ENCODE data around the gene LDLRAP1. TPM values are rescaled to one million over a fixed set of nuclear protein-coding genes. Genes with fewer than 3 reads are reported as not detected.

The LDLRAP1 gene
- total RNA-seq, 1 experiment from 2014 or later: 14.5 TPM

- no peaks in the 10 kb centered on the region for H3K9me3 ChIP-seq
- no peaks in the 10 kb centered on the region for H3K36me3 ChIP-seq (ENCODE audit: control insufficient read depth, insufficient read depth, low read length)
- CTCF ChIA-PET: interaction anchor here (0.9 kb wide), 1 partner anchor 17 kb away, joined by 3 read pairs; no protein-coding TSS in a partner anchor
- DNase-seq: no peak
- Mint-ChIP-seq H3K36me3 (ENCODE audit: insufficient read depth, unreplicated experiment) (no peaks in the 10 kb centered on the region), H3K4me3 (ENCODE audit: unreplicated experiment) (no peak overlapping the region), H3K9me3 (ENCODE audit: unreplicated experiment) (no peaks in the 10 kb centered on the region), H3K4me1 (ENCODE audit: low read depth, unreplicated experiment) (no peaks in the 10 kb centered on the region), H3K27ac (ENCODE audit: unreplicated experiment) (no peak overlapping the region), H3K27me3 (ENCODE audit: insufficient read depth, unreplicated experiment) (no peaks in the 10 kb centered on the region)
- no peak overlapping the region for H3K4me3 ChIP-seq (ENCODE audit: low read depth, low read length)
- BruUV-seq (replicated peaks): no TSS peak
- intact Hi-C loops (cut with micrococcal nuclease; ENCODE audit: unreplicated experiment): no loop called here
- TF ChIP-seq, protein P1, sequence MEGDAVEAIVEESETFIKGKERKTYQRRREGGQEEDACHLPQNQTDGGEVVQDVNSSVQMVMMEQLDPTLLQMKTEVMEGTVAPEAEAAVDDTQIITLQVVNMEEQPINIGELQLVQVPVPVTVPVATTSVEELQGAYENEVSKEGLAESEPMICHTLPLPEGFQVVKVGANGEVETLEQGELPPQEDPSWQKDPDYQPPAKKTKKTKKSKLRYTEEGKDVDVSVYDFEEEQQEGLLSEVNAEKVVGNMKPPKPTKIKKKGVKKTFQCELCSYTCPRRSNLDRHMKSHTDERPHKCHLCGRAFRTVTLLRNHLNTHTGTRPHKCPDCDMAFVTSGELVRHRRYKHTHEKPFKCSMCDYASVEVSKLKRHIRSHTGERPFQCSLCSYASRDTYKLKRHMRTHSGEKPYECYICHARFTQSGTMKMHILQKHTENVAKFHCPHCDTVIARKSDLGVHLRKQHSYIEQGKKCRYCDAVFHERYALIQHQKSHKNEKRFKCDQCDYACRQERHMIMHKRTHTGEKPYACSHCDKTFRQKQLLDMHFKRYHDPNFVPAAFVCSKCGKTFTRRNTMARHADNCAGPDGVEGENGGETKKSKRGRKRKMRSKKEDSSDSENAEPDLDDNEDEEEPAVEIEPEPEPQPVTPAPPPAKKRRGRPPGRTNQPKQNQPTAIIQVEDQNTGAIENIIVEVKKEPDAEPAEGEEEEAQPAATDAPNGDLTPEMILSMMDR (IDR thresholded peaks at IDR 0.05; ENCODE audit: insufficient read depth in 1 of 2, low read depth in 1 of 2, low read length in 1 of 2, severe bottlenecking in 1 of 2, unreplicated experiment in 1 of 2): no peak
- H3K4me1 ChIP-seq: no peaks in the 10 kb centered on the region
- POLR2A ChIA-PET: no interaction called here
- no peaks in the 10 kb centered on the region for H3K27me3 ChIP-seq (replicated peaks; ENCODE audit: control insufficient read depth, insufficient read depth, low read length)
Observed at GRCh38 chr1:25517476-25518394, 25.7 kb upstream of the LDLRAP1 start.

DNA sequence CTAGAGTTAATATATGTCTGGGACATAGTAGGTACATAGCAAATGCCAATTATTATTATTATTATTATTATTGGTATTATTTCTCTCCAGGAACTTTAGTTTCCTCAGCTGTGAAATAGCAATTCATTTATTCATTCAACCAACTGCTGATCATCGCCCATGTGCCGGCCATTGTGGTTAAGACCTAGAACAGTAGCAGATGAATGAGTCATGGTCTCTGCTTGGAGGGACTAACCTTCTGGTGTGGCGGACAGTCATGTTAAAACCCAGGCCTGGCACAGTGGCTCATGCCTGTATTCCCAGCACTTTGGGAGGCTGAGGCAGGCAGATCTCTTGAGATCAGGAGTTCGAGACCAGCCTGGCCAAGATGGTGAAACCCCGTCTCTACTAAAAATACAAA lies 23.8 kb upstream of the LDLRAP1 start:
- DNase-seq: no peak
- POLR2A ChIA-PET: no interaction called here
- no peaks in the 10 kb centered on the region for H3K27me3 ChIP-seq (replicated peaks; ENCODE audit: control insufficient read depth, insufficient read depth, low read length)
- Mint-ChIP-seq H3K27me3 (ENCODE audit: insufficient read depth, unreplicated experiment) (no peaks in the 10 kb centered on the region), H3K4me3 (ENCODE audit: unreplicated experiment) (no peak overlapping the region), H3K36me3 (ENCODE audit: insufficient read depth, unreplicated experiment) (no peaks in the 10 kb centered on the region), H3K9me3 (ENCODE audit: unreplicated experiment) (no peaks in the 10 kb centered on the region), H3K27ac (ENCODE audit: unreplicated experiment) (no peak overlapping the region), H3K4me1 (ENCODE audit: low read depth, unreplicated experiment) (no peaks in the 10 kb centered on the region)
- no peaks in the 10 kb centered on the region for H3K36me3 ChIP-seq (ENCODE audit: control insufficient read depth, insufficient read depth, low read length)
- CTCF ChIA-PET: interaction anchor here (2.2 kb wide), 1 partner anchor 16 kb away, joined by 12 read pairs; no protein-coding TSS in a partner anchor
- no peaks in the 10 kb centered on the region for H3K9me3 ChIP-seq
- BruUV-seq (replicated peaks): no TSS peak
- H3K4me1 ChIP-seq: no peaks in the 10 kb centered on the region
- TF ChIP-seq, protein P1 (IDR thresholded peaks at IDR 0.05; ENCODE audit: insufficient read depth in 1 of 2, low read depth in 1 of 2, low read length in 1 of 2, severe bottlenecking in 1 of 2, unreplicated experiment in 1 of 2): no peak
- H3K4me3 ChIP-seq (ENCODE audit: low read depth, low read length): no peak overlapping the region
- intact Hi-C loops (cut with micrococcal nuclease; ENCODE audit: unreplicated experiment): loop anchor here (1.0 kb wide), 2 partner anchors 15 to 77 kb away; no protein-coding TSS in a partner anchor

DNA sequence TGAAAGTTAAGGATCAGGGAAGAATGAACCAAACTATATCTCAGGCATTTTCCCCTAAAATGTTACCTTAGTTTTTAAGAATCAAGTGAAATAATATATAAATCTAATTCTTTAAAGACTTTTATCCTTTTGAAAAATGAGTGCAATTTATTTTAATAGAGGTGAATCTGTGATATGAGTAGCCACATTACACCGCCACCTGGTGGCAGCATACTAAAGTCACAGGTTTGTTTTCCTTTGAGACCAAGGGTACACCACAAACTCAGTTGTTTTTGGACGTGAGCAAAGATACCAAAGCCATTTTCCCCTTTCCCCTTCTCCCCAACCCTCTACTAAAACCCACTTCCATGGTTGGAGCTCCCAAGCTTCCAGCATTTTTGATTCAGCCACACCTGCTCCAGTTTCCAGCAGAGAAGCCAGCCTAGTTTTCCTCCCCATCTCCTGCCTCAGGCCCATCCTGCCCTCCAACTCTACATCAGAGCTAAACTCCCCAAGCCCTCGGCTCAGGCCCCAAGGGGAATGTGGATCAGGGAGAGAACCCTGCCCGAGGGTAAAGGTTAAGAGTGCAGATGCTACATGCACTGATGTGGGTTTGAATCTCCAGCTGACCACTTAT lies 22.9 kb upstream of the LDLRAP1 start:
- Mint-ChIP-seq H3K4me3 (ENCODE audit: unreplicated experiment) (no peak overlapping the region), H3K27ac (ENCODE audit: unreplicated experiment) (no peak overlapping the region), H3K27me3 (ENCODE audit: insufficient read depth, unreplicated experiment) (no peaks in the 10 kb centered on the region), H3K4me1 (ENCODE audit: low read depth, unreplicated experiment) (no peaks in the 10 kb centered on the region), H3K36me3 (ENCODE audit: insufficient read depth, unreplicated experiment) (no peaks in the 10 kb centered on the region), H3K9me3 (ENCODE audit: unreplicated experiment) (peaks cover 8% of the 10 kb centered on the region)
- H3K4me1 ChIP-seq: no peaks in the 10 kb centered on the region
- no peaks in the 10 kb centered on the region for H3K27me3 ChIP-seq (replicated peaks; ENCODE audit: control insufficient read depth, insufficient read depth, low read length)
- TF ChIP-seq, protein P1 (IDR thresholded peaks at IDR 0.05; ENCODE audit: insufficient read depth in 1 of 2, low read depth in 1 of 2, low read length in 1 of 2, severe bottlenecking in 1 of 2, unreplicated experiment in 1 of 2): peak; percentile 65 to 72
- H3K4me3 ChIP-seq (ENCODE audit: low read depth, low read length): no peak overlapping the region
- peak in 1 of 2 experiments; percentile 57 for DNase-seq
- H3K9me3 ChIP-seq: no peaks in the 10 kb centered on the region
- ChIA-PET POLR2A (no interaction called here), CTCF (interaction anchor here (0.7 to 2.2 kb wide), 3 partner anchors 17 to 263 kb away, joined by 3 to 12 read pairs (median 3); no protein-coding TSS in a partner anchor)
- BruUV-seq (replicated peaks): no TSS peak
- H3K36me3 ChIP-seq (ENCODE audit: control insufficient read depth, insufficient read depth, low read length): no peaks in the 10 kb centered on the region
- intact Hi-C loops (cut with micrococcal nuclease; ENCODE audit: unreplicated experiment): loop anchor here (1.0 kb wide), 2 partner anchors 16 to 78 kb away; no protein-coding TSS in a partner anchor

Measured in Caco-2 (cell line).